GM23338 (cell line): Measurements from ENCODE around the gene RIF1. TPM values are rescaled to one million over a fixed set of nuclear protein-coding genes. Genes with fewer than 3 reads are reported as not detected.

Source experiments
- ATAC-seq: fragments of 200-7000 bp; cut with Tn5 transposase; 3 replicates; pipeline ENCODE4 v1.9.1; 2020
- DNase-seq: peaks from one replicate; pipeline ENCODE4 v3.0.0-alpha.2; 2015; ENCODE audit warnings: low spot score
- H2AFZ ChIP-seq: fragments of 200-600 bp; sonication (generic); 2 replicates; pipeline ENCODE4 v1.8.0; 2016; ENCODE audit warnings: antibody characterized with exemption, mild to moderate bottlenecking, moderate library complexity
- H3F3A ChIP-seq: fragments of 200-600 bp; sonication (generic); replicated peaks from 2 replicates; pipeline ENCODE4 v1.8.0; 2017; ENCODE audit warnings: antibody characterized with exemption, mixed run types, low read depth
- H3K27ac ChIP-seq: fragments of 200-600 bp; sonication (generic); 2 replicates; pipeline ENCODE4 v1.6.1; 2016; ENCODE audit warnings: low read depth
- H3K27me3 ChIP-seq: fragments of 200-600 bp; sonication (generic); 2 replicates; pipeline ENCODE4 v1.8.0; 2016; ENCODE audit warnings: mild to moderate bottlenecking, mixed run types, moderate library complexity; ENCODE audit not compliant: insufficient read depth
- H3K36me3 ChIP-seq: fragments of 200-600 bp; sonication (generic); 2 replicates; pipeline ENCODE4 v1.8.0; 2016; ENCODE audit warnings: mild to moderate bottlenecking; ENCODE audit not compliant: insufficient read depth
- H3K4me1 ChIP-seq: fragments of 200-600 bp; sonication (generic); 2 replicates; pipeline ENCODE4 v1.8.0; 2016; ENCODE audit warnings: mild to moderate bottlenecking, moderate library complexity; ENCODE audit not compliant: insufficient read depth
- H3K4me2 ChIP-seq: fragments of 200-600 bp; sonication (generic); 2 replicates; pipeline ENCODE4 v1.7.1; 2017; ENCODE audit warnings: mixed run types
- H3K4me3 ChIP-seq: fragments of 200-600 bp; sonication (generic); 2 replicates; pipeline ENCODE4 v1.6.1; 2016; ENCODE audit warnings: mixed run types
- H3K79me2 ChIP-seq: fragments of 200-600 bp; sonication (generic); replicated peaks from 2 replicates; pipeline ENCODE4 v1.8.0; 2017; ENCODE audit warnings: mild to moderate bottlenecking; ENCODE audit not compliant: insufficient read depth
- H3K9me2 ChIP-seq: fragments of 200-600 bp; sonication (generic); 2 replicates; pipeline ENCODE4 v1.8.0; 2017; ENCODE audit not compliant: insufficient read depth
- H4K20me1 ChIP-seq: fragments of 200-600 bp; sonication (generic); replicated peaks from 2 replicates; pipeline ENCODE4 v1.8.0; 2017; ENCODE audit warnings: mild to moderate bottlenecking; ENCODE audit not compliant: insufficient read depth
- H3K27ac Mint-ChIP-seq: 2 replicates; pipeline ENCODE4 v1.8.0; 2020; ENCODE audit warnings: inconsistent platforms, mild to moderate bottlenecking, moderate library complexity, mixed read lengths
- H3K27me3 Mint-ChIP-seq: 3 replicates; pipeline ENCODE4 v1.8.0; 2022; ENCODE audit warnings: low read depth, mild to moderate bottlenecking, moderate library complexity, mixed read lengths, inconsistent platforms; ENCODE audit not compliant: insufficient read depth, poor library complexity
- H3K36me3 Mint-ChIP-seq: 3 replicates; pipeline ENCODE4 v1.8.0; 2021; ENCODE audit warnings: low read depth, mild to moderate bottlenecking, inconsistent platforms, moderate library complexity, mixed read lengths
- H3K4me1 Mint-ChIP-seq: 3 replicates; pipeline ENCODE4 v1.8.0; 2020; ENCODE audit warnings: mild to moderate bottlenecking, inconsistent platforms, mixed read lengths
- H3K4me3 Mint-ChIP-seq: 3 replicates; pipeline ENCODE4 v1.8.0; 2021; ENCODE audit warnings: moderate library complexity, mild to moderate bottlenecking, inconsistent platforms, mixed read lengths
- H3K9me3 Mint-ChIP-seq: 3 replicates; pipeline ENCODE4 v1.8.0; 2020; ENCODE audit warnings: moderate library complexity, mild to moderate bottlenecking, inconsistent platforms, mixed read lengths
- CREB1 ChIP-seq: fragments of 250-450 bp; sonication (Bioruptor Pico); IDR thresholded peaks from 2 replicates; pipeline ENCODE4 v1.5.0; 2020; ENCODE audit warnings: low read depth, mild to moderate bottlenecking, moderate library complexity
- CTCF ChIP-seq, 2 experiments: fragments of 200-600 bp in 1 of 2; sonication (generic) in 1 of 2; conservative IDR thresholded peaks; 2 replicates each; pipeline versions ENCODE4 v1.5.1 to v1.6.1; 2016 to 2017; ENCODE audit warnings: antibody characterized with exemption in 2 of 2, low read depth in 2 of 2, mild to moderate bottlenecking in 2 of 2, moderate library complexity in 1 of 2
- NANOG ChIP-seq: IDR thresholded peaks from 2 replicates; pipeline ENCODE4 v1.6.1; 2016; ENCODE audit warnings: antibody characterized with exemption, borderline replicate concordance
- POLR2AphosphoS5 ChIP-seq: IDR thresholded peaks from 2 replicates; pipeline ENCODE4 v1.6.1; 2016; ENCODE audit warnings: antibody characterized with exemption, low read depth
- ZNF331 ChIP-seq: fragments of 250-450 bp; sonication (Bioruptor Pico); IDR thresholded peaks from 2 replicates; pipeline ENCODE4 v1.5.0; 2020; ENCODE audit warnings: low read depth, mild to moderate bottlenecking, moderate library complexity
- ZNF462 ChIP-seq: fragments of 250-450 bp; sonication (Bioruptor Pico); IDR thresholded peaks from 2 replicates; pipeline ENCODE4 v1.5.0; 2020; ENCODE audit warnings: mild to moderate bottlenecking, moderate library complexity
- polyA plus RNA-seq: library from polyadenylated mRNA; unstranded; fragments of >200 nt; fragmentation: Nextera tagmentation; extraction: Ambion mirVana; gene quantifications from 2 replicates; pipeline ENCODE4 v1.2.1, GENCODE V29; 2016
- total RNA-seq: library from RNA; depleted of rRNA; stranded (reverse); fragments of >200 nt; shearing (Covaris generic); gene quantifications from 2 replicates; pipeline ENCODE4 v1.2.3, GENCODE V29; 2014

The RIF1 gene
- total and polyA plus RNA-seq, 2 experiments from 2014 or later: 68.5 to 134 TPM

GRCh38 chr2:151437630-151438029, 27.9 kb downstream of the RIF1 start:
- Histone ChIP-seq H3K4me1 (no peaks in the 10 kb centered on the region), H3K27me3 (no peaks in the 10 kb centered on the region), H3K36me3 (peaks cover 81% of the 10 kb centered on the region), H4K20me1 (peaks cover 25% of the 10 kb centered on the region), H3K4me3 (no peak overlapping the region), H2AFZ (no peak overlapping the region), H3K79me2 (peaks cover 24% of the 10 kb centered on the region), H3K4me2 (no peak overlapping the region), H3F3A (0 out of 2 replicates have a peak, but pooled peaks cover 8% of the 10 kb centered on the region), H3K27ac (no peak overlapping the region), H3K9me2 (no peaks in the 10 kb centered on the region)
- TF ChIP-seq CTCF (conservative IDR thresholded peaks at IDR 0.05; ENCODE audit: low read depth in 2 of 2) (peak in 1 of 2 experiments; percentile 64; a peak in 3 of 4 replicates), ZNF462 (CRISPR knock-in tag) (no peak), NANOG (no peak)
- H3K4me3 Mint-ChIP-seq: no peak overlapping the region
- H3K4me1 Mint-ChIP-seq: no peaks in the 10 kb centered on the region; the same call in 2 of the 3 replicates
- no peaks in the 10 kb centered on the region for H3K27me3 Mint-ChIP-seq
- peaks cover 89% of the 10 kb centered on the region for H3K36me3 Mint-ChIP-seq
- H3K27ac Mint-ChIP-seq: no peak overlapping the region
- H3K9me3 Mint-ChIP-seq: no peaks in the 10 kb centered on the region
- DNase-seq (peak; percentile 30), ATAC-seq (no peak)

GRCh38 chr2:151438506-151438905, 28.8 kb downstream of the RIF1 start:
- H3K36me3 Mint-ChIP-seq: peaks cover 89% of the 10 kb centered on the region
- H3K27ac ChIP-seq: no peak overlapping the region
- H2AFZ ChIP-seq: no peak overlapping the region
- 0 out of 2 replicates have a peak, but pooled peaks cover 8% of the 10 kb centered on the region for H3F3A ChIP-seq
- TF ChIP-seq POLR2AphosphoS5 (no peak), CREB1 (CRISPR knock-in tag) (no peak), ZNF331 (no peak)
- no peaks in the 10 kb centered on the region for H3K9me3 Mint-ChIP-seq
- no peak overlapping the region for H3K4me2 ChIP-seq
- no peaks in the 10 kb centered on the region for H3K27me3 ChIP-seq
- no peak overlapping the region for H3K27ac Mint-ChIP-seq
- H3K4me1 Mint-ChIP-seq: peaks cover 2% of the 10 kb centered on the region; the same call in 2 of the 3 replicates
- H3K27me3 Mint-ChIP-seq: no peaks in the 10 kb centered on the region
- no peak for DNase-seq
- peaks cover 80% of the 10 kb centered on the region for H3K36me3 ChIP-seq
- peaks cover 25% of the 10 kb centered on the region for H3K79me2 ChIP-seq
- no peaks in the 10 kb centered on the region for H3K9me2 ChIP-seq
- H4K20me1 ChIP-seq: peaks cover 25% of the 10 kb centered on the region
- H3K4me1 ChIP-seq: no peaks in the 10 kb centered on the region
- H3K4me3 Mint-ChIP-seq: no peak overlapping the region
- no peak for ATAC-seq
- H3K4me3 ChIP-seq: no peak overlapping the region
